Muscle of back (tissue), 11 donors: Measurements from ENCODE around the gene ZBTB7C. TPM values are rescaled to one million over a fixed set of nuclear protein-coding genes. Genes with fewer than 3 reads are reported as not detected.

ENCODE experiments used
- DNase-seq, 3 donors: peaks; one replicate each; pipeline versions ENCODE4 v3.0.0 to v3.0.0-alpha.2; 2013
- polyA plus RNA-seq, 10 donors: library from polyadenylated mRNA; unstranded; fragments of 120-200 nt; gene quantifications; one replicate each; pipeline ENCODE4 v1.2.1, GENCODE V29; 2013; ENCODE audit not compliant: insufficient read length in 10 of 10

ZBTB7C gene
- polyA plus RNA-seq, 10 donors, result 2.6 to 5.8 (median 3.8) TPM

- DNase-seq, result no peak
Observed at GRCh38 chr18:48170651-48171050, 238.5 kb downstream of the ZBTB7C start.

DNA sequence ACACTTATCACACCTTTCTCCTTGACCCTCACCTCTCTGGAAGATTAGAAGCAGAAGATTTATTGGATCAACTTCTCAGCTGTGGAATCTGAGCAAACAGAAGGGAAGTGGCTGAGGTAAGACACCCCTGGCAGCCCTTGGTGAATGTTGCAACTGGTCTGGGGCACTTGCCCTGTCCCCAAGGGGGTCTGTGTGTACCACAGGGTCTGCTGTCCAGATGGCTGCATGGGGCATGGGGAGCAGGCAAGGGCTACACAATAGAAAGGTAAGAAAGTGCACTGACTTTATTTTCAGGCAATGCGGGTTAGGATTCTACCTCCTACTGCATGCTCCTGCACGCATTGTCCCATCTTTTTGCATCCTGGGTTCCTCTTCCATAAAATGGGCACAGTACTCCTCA is 240.3 kb downstream of the ZBTB7C start:
- no peak for DNase-seq

- no peak for DNase-seq
Observed at GRCh38 chr18:48167897-48168253, 241.3 kb downstream of the ZBTB7C start.

GRCh38 chr18:48166336-48166875 is 242.8 kb downstream of the ZBTB7C start:
- no peak for DNase-seq

- DNase-seq, result no peak
Observed at GRCh38 chr18:48165111-48165866, 243.9 kb downstream of the ZBTB7C start.

- no peak for DNase-seq
Observed at GRCh38 chr18:48164701-48165100, 244.5 kb downstream of the ZBTB7C start.

- DNase-seq, result peak in 1 of 3 donors; percentile 28
Observed at GRCh38 chr18:48164116-48164515, 245.1 kb downstream of the ZBTB7C start.

DNA sequence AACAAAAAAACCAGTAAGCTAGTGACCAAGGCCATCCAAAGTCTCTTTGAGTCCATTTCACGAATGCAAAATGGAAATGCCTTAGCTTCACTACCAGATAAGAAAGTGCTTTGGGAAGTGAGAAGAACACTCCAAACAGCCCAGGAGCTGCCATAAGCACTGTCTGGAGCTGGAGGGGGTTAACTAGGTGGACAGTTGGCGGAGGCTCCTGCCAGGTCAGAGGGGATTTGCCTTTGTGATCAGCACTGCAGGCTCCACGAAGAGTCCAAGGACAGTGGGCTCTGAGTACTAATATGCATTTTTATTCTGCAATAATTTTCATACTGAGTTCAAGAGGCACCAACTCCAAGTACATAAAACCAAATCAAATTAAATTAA is 245.5 kb downstream of the ZBTB7C start:
- no peak for DNase-seq

GRCh38 chr18:48162956-48163737 is 246.0 kb downstream of the ZBTB7C start:
- DNase-seq, result peak in 2 of 3 donors; percentile 47 to 80

GRCh38 chr18:48161911-48162698 is 247.1 kb downstream of the ZBTB7C start:
- DNase-seq, result no peak

GRCh38 chr18:48161191-48161910 is 247.8 kb downstream of the ZBTB7C start:
- peak; percentile 64 to 90 (median 79) for DNase-seq

GRCh38 chr18:48160622-48161021 is 248.6 kb downstream of the ZBTB7C start:
- no peak for DNase-seq

- no peak for DNase-seq
Observed at GRCh38 chr18:48159816-48160215, 249.4 kb downstream of the ZBTB7C start.

- DNase-seq, result peak in 1 of 3 donors; percentile 15
Observed at GRCh38 chr18:48158721-48159120, 250.5 kb downstream of the ZBTB7C start.

- DNase-seq, result no peak
Observed at GRCh38 chr18:48157956-48158355, 251.2 kb downstream of the ZBTB7C start.

- no peak for DNase-seq
Observed at GRCh38 chr18:48155856-48156255, 253.3 kb downstream of the ZBTB7C start.

GRCh38 chr18:48154828-48155227 is 254.4 kb downstream of the ZBTB7C start:
- no peak for DNase-seq

DNA sequence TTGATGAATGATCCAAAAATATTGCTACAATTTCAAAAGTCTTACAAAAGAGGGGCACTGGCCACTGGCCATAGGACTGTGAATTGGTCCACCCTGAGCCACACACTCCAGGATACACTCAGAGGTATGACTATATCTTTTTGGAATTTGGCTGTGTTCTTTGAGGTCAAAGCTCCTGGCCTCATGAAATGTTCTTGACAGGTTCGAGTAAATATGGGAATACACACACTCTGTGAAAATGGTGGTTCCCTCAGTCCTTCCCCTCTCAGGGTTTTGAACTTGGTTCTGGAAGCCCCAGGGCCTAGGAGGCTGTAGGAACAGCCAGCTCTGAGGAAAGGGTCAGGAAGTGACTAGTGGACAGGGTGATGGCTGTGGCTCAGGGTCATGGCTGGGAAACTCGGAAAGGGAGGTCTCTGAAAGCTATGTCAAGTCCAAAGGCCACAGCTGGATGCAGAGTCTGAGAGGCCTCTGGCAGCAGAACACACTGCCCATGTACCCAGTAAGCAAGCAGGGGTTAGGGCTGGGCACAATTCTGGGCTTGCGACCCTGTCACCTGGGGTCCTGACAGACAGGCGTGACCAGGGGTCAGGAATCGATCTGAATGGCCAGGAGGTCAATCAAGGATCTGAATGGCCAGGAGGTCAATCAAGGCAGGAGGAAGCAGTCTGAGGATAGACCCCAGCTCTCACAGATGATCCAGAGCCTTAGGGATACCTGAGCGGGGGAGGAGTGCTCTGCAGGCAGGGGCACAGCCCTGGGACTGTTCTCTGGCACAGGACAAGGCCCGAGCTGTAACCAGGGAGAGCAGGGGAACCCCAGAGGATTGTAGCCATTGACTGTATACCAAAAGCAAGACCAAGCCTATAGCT is 255.3 kb downstream of the ZBTB7C start:
- DNase-seq, result no peak

- no peak for DNase-seq
Observed at GRCh38 chr18:48152549-48152948, 256.6 kb downstream of the ZBTB7C start.

GRCh38 chr18:48151421-48152065 is 257.6 kb downstream of the ZBTB7C start:
- DNase-seq, result peak in 1 of 3 donors; percentile 47
